ENCODE measurements around the gene PSMA1.

Gene PSMA1

GRCh38 chr11:14455648-14456430, 64.3 kb downstream of the PSMA1 start:
- Histone ChIP-seq H3K27me3 (ENCODE audit: insufficient read depth, low read length) (no peaks in the 10 kb centered on the region), H3K36me3 (ENCODE audit: insufficient read depth, low read length) (peaks cover 37% of the 10 kb centered on the region), H2AFZ (ENCODE audit: low read depth, low read length) (no peak overlapping the region), H3K4me1 (ENCODE audit: insufficient read depth, low read length) (no peaks in the 10 kb centered on the region), H3K9me3 (ENCODE audit: low read length) (no peaks in the 10 kb centered on the region), H3K4me3 (ENCODE audit: low read length) (no peak overlapping the region)
